K562 treated with DMSO at 1 percent for 48 hours (cell line): Measurements from ENCODE around the gene MAP3K13. TPM values are rescaled to one million over a fixed set of nuclear protein-coding genes. Genes with fewer than 3 reads are reported as not detected.

ENCODE experiments used
- total RNA-seq: library from RNA; unstranded; fragments of 300-600 nt; gene quantifications from 2 replicates; pipeline ENCODE4 v1.2.3, GENCODE V29; 2022; ENCODE audit warnings: low replicate concordance; ENCODE audit errors: extremely low read depth

MAP3K13 gene, protein sequence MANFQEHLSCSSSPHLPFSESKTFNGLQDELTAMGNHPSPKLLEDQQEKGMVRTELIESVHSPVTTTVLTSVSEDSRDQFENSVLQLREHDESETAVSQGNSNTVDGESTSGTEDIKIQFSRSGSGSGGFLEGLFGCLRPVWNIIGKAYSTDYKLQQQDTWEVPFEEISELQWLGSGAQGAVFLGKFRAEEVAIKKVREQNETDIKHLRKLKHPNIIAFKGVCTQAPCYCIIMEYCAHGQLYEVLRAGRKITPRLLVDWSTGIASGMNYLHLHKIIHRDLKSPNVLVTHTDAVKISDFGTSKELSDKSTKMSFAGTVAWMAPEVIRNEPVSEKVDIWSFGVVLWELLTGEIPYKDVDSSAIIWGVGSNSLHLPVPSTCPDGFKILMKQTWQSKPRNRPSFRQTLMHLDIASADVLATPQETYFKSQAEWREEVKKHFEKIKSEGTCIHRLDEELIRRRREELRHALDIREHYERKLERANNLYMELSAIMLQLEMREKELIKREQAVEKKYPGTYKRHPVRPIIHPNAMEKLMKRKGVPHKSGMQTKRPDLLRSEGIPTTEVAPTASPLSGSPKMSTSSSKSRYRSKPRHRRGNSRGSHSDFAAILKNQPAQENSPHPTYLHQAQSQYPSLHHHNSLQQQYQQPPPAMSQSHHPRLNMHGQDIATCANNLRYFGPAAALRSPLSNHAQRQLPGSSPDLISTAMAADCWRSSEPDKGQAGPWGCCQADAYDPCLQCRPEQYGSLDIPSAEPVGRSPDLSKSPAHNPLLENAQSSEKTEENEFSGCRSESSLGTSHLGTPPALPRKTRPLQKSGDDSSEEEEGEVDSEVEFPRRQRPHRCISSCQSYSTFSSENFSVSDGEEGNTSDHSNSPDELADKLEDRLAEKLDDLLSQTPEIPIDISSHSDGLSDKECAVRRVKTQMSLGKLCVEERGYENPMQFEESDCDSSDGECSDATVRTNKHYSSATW
- total RNA-seq = not detected in 2 replicates

DNA sequence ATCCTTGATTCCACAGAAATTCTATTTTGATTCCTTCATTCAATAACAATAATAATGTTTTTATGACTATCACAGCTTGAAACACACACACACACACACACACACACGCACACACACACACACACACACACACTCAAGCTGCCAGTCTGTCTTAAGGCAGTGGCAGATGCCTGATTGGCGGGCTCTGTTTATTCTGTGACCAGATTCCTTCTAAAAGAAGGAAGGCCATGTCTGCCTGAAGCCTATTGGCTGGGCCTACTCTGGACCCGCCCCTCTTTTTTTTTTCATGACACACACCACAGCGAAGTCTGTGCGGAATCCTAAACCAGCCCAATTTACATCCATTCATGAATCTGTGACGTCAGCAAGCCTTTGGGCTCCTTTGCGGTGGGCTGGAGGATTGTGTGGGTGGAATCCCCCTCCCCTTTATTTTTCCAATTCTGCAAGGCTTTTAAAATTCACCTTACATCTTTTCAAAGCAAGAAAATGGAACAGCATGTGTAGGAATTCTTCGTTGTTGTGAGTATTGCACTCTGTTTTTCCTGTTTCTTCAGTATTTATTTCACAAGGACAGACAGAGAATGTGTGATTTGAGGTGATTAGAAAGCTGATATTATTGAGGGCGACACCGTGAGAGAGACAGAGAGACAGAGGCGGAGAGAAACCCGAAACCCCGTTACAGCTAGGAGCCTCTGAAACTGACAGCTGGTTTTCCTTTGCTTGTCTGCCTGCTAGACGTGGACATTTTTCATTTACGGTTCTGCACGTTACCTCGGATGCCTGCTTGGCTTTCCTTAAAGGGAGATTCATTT is at the start of gene MAP3K13:
MAP3K13 (plus strand) TSS at position 287 of the 812 bp plus-strand sequence. CDS start 65,446 bp downstream, outside the sequence.

DNA sequence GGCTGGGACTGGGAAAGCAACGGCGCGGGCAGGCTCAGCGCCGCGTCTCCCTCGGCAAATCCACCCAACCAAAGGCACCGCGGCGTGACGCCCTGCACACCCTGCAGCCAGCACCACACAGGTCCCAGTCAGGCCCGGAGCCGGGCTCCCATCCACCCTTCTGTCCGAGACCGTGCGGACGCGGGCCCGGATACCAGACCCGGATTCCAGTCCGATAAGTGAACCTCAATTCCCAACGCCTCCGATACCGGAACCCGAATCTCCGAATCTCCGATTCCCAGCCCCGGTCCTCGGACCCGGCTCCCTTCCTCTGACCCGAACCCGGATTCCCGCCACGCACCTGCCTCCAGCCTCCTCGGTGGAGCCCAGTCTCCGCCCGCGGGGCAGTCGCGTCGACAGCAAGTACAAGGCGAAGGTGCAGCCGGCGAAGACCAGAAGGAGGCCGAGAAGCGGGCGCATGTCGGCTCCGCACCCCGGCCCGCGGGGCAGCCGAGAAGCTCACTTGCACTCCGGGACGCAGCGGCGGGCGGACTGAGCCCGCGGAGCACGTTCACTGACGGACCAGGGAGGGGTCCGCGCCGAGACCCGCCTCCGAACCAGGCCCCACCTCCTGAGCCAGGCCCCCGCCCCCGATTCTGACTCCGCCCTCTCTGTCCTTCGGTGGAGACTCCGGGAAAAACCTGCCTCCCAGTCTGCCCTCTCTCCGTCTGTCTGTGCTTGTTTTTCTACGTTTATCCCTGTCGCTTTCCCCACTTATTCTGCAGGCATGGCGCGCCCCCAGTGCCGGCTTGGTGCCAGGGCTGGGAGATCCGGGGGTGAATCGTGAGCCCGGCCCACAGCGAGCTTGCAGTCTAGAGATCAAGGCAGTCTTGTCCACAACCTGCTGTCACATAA is 135.8 kb downstream of the MAP3K13 start, which contains the start of gene TMEM41A:
TMEM41A (minus strand) TSS at position 533 of the 894 bp plus-strand sequence; CDS start at position 459, 74 bp downstream.

Other genes with a start within 250 kb of the MAP3K13 start
- gene C3orf70, start 210.1 kb upstream of the MAP3K13 start, total RNA-seq = not detected in 2 replicates
- gene EHHADH, start 109.1 kb upstream of the MAP3K13 start, total RNA-seq = not detected in 2 replicates
- not detected in 2 replicates for gene TMEM41A, start 135.9 kb downstream of the MAP3K13 start, total RNA-seq
- gene LIPH, start 189.5 kb downstream of the MAP3K13 start, total RNA-seq = not detected in 2 replicates
- gene SENP2, start 223.2 kb downstream of the MAP3K13 start, total RNA-seq = not detected in 2 replicates